K562 (cell line): ENCODE data around the gene EIF4G2. TPM values are rescaled to one million over a fixed set of nuclear protein-coding genes. Genes with fewer than 3 reads are reported as not detected.

Source experiments
- AFF4 ChIP-seq: sonication (generic); formaldehyde crosslinking; IDR thresholded peaks from 2 replicates; pipeline ENCODE4 v1.8.0; 2023; ENCODE audit warnings: mild to moderate bottlenecking, missing genetic modification reagents
- ARNT ChIP-seq, 2 experiments: fragments of 450-650 bp; IDR thresholded peaks; 2 replicates each; pipeline ENCODE4 v1.6.1; 2016; ENCODE audit warnings: mild to moderate bottlenecking in 1 of 2
- BCL6 ChIP-seq: fragments of 250-450 bp; sonication (Bioruptor Pico); IDR thresholded peaks from 2 replicates; pipeline ENCODE4 v1.4.0; 2020
- CHAMP1 ChIP-seq: fragments of 450-650 bp; IDR thresholded peaks from 2 replicates; pipeline ENCODE4 v1.6.1; 2016; ENCODE audit warnings: mild to moderate bottlenecking
- CREBBP ChIP-seq: IDR thresholded peaks from one replicate; pipeline ENCODE4 v1.6.1; 2012; ENCODE audit warnings: low read depth, mild to moderate bottlenecking, control low read depth, inconsistent platforms, low read length
- ESRRA ChIP-seq: fragments of 450-650 bp; IDR thresholded peaks from 2 replicates; pipeline ENCODE4 v1.6.1; 2014; ENCODE audit warnings: low read depth, mild to moderate bottlenecking, moderate library complexity, borderline replicate concordance
- FOXP4 ChIP-seq: sonication (generic); formaldehyde crosslinking; IDR thresholded peaks from 2 replicates; pipeline ENCODE4 v1.8.0; 2022; ENCODE audit warnings: mild to moderate bottlenecking, missing genetic modification reagents, borderline replicate concordance
- MTA2 ChIP-seq: fragments of 450-650 bp; IDR thresholded peaks from 2 replicates; pipeline ENCODE4 v1.6.1; 2016; ENCODE audit warnings: low read depth
- POLR2AphosphoS5 ChIP-seq: IDR thresholded peaks from 2 replicates; pipeline ENCODE4 v1.6.1; 2011; ENCODE audit warnings: mild to moderate bottlenecking, low read depth, low read length, moderate library complexity; ENCODE audit not compliant: control insufficient read depth, insufficient read depth
- SP2 ChIP-seq: IDR thresholded peaks from 2 replicates; pipeline ENCODE4 v1.6.1; 2011; ENCODE audit warnings: mild to moderate bottlenecking, low read depth, low read length, moderate library complexity; ENCODE audit not compliant: poor library complexity, severe bottlenecking; ENCODE audit errors: extremely low read depth
- TAF1 ChIP-seq: IDR thresholded peaks from 2 replicates; pipeline ENCODE4 v1.6.1; 2011; ENCODE audit warnings: mild to moderate bottlenecking, low read length, moderate library complexity; ENCODE audit not compliant: insufficient read depth, control insufficient read depth, severe bottlenecking; ENCODE audit errors: extremely low read depth
- TEAD2 ChIP-seq: fragments of 450-650 bp; IDR thresholded peaks from 2 replicates; pipeline ENCODE4 v1.6.1; 2016; ENCODE audit warnings: missing genetic modification characterization, control low read depth, missing compliant biosample characterization
- ZNF239 ChIP-seq: fragments of 250-450 bp; sonication (Bioruptor Pico); IDR thresholded peaks from 2 replicates; pipeline ENCODE4 v1.4.0; 2020; ENCODE audit warnings: mild to moderate bottlenecking
- ZNF354B ChIP-seq: fragments of 250-450 bp; sonication (Bioruptor Pico); IDR thresholded peaks from 2 replicates; pipeline ENCODE4 v1.4.0; 2020
- ZNF518B ChIP-seq: fragments of 250-450 bp; sonication (Bioruptor Pico); IDR thresholded peaks from 2 replicates; pipeline ENCODE4 v1.5.0; 2021; ENCODE audit warnings: mild to moderate bottlenecking, moderate library complexity
- polyA plus RNA-seq, 8 experiments: library from polyadenylated mRNA; depleted of rRNA in 4 of 8; stranded (reverse) in 5 of 8; unstranded in 3 of 8; fragments of >200 nt; fragmentation: Nextera tagmentation in 2 of 8; fragmentation: Illumina TruSeq in 1 of 8; extraction: Ambion mirVana in 2 of 8; extraction: Trizol in 1 of 8; gene quantifications; 2 replicates each; pipeline versions ENCODE4 v1.2.1 to v1.2.3, GENCODE V29; 2011 to 2014; ENCODE audit warnings: inconsistent platforms in 1 of 8, missing spikeins in 1 of 8
- total RNA-seq, 7 experiments: library from RNA; depleted of rRNA in 6 of 7; stranded (reverse); fragments of >200 nt in 6 of 7; fragmentation: Illumina TruSeq in 2 of 7; extraction: Trizol in 2 of 7; gene quantifications; 2 replicates each; pipeline versions ENCODE4 v1.2.1 to v1.2.3, GENCODE V29; 2011 to 2021; ENCODE audit warnings: low replicate concordance in 1 of 7

The EIF4G2 gene
- total and polyA plus RNA-seq, 9 of the 15 experiments (the other 6 are each of a cell fraction or from before 2014, with no cell fraction given), result 206 to 790 (median 646) TPM

GRCh38 chr11:10807493-10808234 lies 1.1 kb downstream of the EIF4G2 start (continued):
- TF ChIP-seq AFF4 (CRISPR knock-in tag) (0 out of 2 replicates have a peak, but pooled peaks have one; percentile 11), TAF1 (no peak), CHAMP1 (no peak), FOXP4 (CRISPR knock-in tag) (0 out of 2 replicates have a peak, but pooled peaks have one; percentile 4), ZNF354B (CRISPR knock-in tag) (no peak), POLR2AphosphoS5 (peak; percentile 9; the same call in 1 of the 2 replicates), CREBBP (no peak), MTA2 (no peak), ZNF239 (CRISPR knock-in tag) (no peak), ARNT (IDR thresholded peaks at IDR 0.05) (no peak), ESRRA (no peak), SP2 (no peak), ZNF518B (no peak), BCL6 (no peak), TEAD2 (tag) (no peak)
